Esophagus muscularis mucosa (tissue), 4 donors: ENCODE results near the gene EPB41L5.
A peak's percentile ranks its signal among the peaks of the same experiment; 100 is the strongest.

Experiments used
- CTCF ChIP-seq, 3 experiments: fragments of 200-600 bp in 2 of 3; fragments of 450-650 bp in 1 of 3; sonication (generic) in 2 of 3; IDR thresholded peaks; one replicate each; pipeline ENCODE4 v1.5.1; 2017 to 2019; ENCODE audit warnings: antibody characterized with exemption in 3 of 3, mild to moderate bottlenecking in 2 of 3, moderate library complexity in 1 of 3
- EP300 ChIP-seq: sonication (generic); formaldehyde crosslinking; IDR thresholded peaks from one replicate; pipeline ENCODE4 v1.6.1; 2017; ENCODE audit warnings: antibody characterized with exemption
- POLR2A ChIP-seq: fragments of 450-650 bp; IDR thresholded peaks from one replicate; pipeline ENCODE4 v1.6.1; 2017; ENCODE audit warnings: antibody characterized with exemption, moderate library complexity, mild to moderate bottlenecking, low read depth
- POLR2AphosphoS5 ChIP-seq, 2 donors: sonication (generic); formaldehyde crosslinking; IDR thresholded peaks; one replicate each; pipeline ENCODE4 v1.6.1; 2017; ENCODE audit warnings: antibody characterized with exemption in 2 of 2

DNA sequence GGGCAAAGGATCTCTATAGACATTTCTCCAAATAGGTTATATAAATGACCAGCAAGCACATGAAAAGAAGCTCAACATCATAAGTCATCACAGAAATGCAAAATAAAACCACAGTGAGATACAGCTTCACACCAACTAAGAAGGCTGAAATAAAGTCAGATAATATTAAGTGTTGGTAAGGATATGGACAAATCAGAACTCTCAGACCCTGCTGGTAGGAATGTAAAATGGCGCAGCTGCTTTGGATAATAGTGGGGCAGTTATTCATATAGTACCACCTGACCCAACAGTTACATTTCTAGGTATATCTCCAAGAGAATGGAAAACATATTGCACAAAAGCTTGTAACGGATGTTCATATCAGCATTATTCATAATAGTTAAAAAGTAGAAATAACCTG lies 14.0 kb downstream of the EPB41L5 start:
- peak in 1 of 3 experiments; percentile 12 for TF ChIP-seq CTCF (IDR thresholded peaks at IDR 0.05)
- no peak for TF ChIP-seq POLR2A
- TF ChIP-seq EP300, result no peak
- no peak for TF ChIP-seq POLR2AphosphoS5 (IDR thresholded peaks at IDR 0.05)
